Fibroblast of lung (primary cell): Measurements from ENCODE around the gene ABCC8. TPM values are rescaled to one million over a fixed set of nuclear protein-coding genes. Genes with fewer than 3 reads are reported as not detected.

ENCODE experiments used
- DNase-seq, 2 donors: peaks; one replicate each; pipeline versions ENCODE4 v3.0.0 to v3.0.0-alpha.2; 2010; ENCODE audit warnings: low read depth in 2 of 2
- H2AFZ ChIP-seq: 2 replicates; pipeline ENCODE4 v1.5.1; 2012; ENCODE audit warnings: low read length, control low read depth, inconsistent platforms
- H3K27ac ChIP-seq: 2 replicates; pipeline ENCODE4 v1.5.1; 2011; ENCODE audit warnings: low read length, control low read depth; ENCODE audit not compliant: insufficient read depth
- H3K27me3 ChIP-seq: 2 replicates; pipeline ENCODE4 v1.5.1; 2011; ENCODE audit warnings: mild to moderate bottlenecking, low read length; ENCODE audit not compliant: control insufficient read depth, insufficient read depth
- H3K36me3 ChIP-seq: 2 replicates; pipeline ENCODE4 v1.5.1; 2011; ENCODE audit warnings: low read length; ENCODE audit not compliant: control insufficient read depth, insufficient read depth
- H3K4me1 ChIP-seq: 2 replicates; pipeline ENCODE4 v1.5.1; 2011; ENCODE audit warnings: low read length; ENCODE audit not compliant: control insufficient read depth, insufficient read depth; ENCODE audit errors: extremely low read depth
- H3K4me2 ChIP-seq: 2 replicates; pipeline ENCODE4 v1.5.1; 2011; ENCODE audit warnings: low read length, control low read depth; ENCODE audit not compliant: insufficient read depth; ENCODE audit errors: extremely low read depth
- H3K4me3 ChIP-seq, 4 experiments: fragments of 200-600 bp in 1 of 4; sonication (generic) in 1 of 4; replicated peaks in 1 of 4; 2 replicates each; pipeline ENCODE4 v1.5.1; 2011 to 2016; ENCODE audit warnings: low read length in 4 of 4, low read depth in 3 of 4, mild to moderate bottlenecking in 3 of 4, control low read depth in 2 of 4, inconsistent platforms in 1 of 4, mixed read lengths in 1 of 4; ENCODE audit not compliant: insufficient read depth in 1 of 4; ENCODE audit errors: control extremely low read depth in 1 of 4
- H3K79me2 ChIP-seq: 2 replicates; pipeline ENCODE4 v1.5.1; 2012; ENCODE audit warnings: mild to moderate bottlenecking, low read length, inconsistent platforms; ENCODE audit not compliant: control insufficient read depth, insufficient read depth
- H3K9ac ChIP-seq: 2 replicates; pipeline ENCODE4 v1.5.1; 2011; ENCODE audit warnings: mild to moderate bottlenecking, low read length, control low read depth; ENCODE audit not compliant: insufficient read depth
- H3K9me3 ChIP-seq: 2 replicates; pipeline ENCODE4 v1.5.1; 2012; ENCODE audit warnings: low read depth, low read length; ENCODE audit not compliant: control insufficient read depth, insufficient read depth
- H4K20me1 ChIP-seq: 2 replicates; pipeline ENCODE4 v1.5.1; 2011; ENCODE audit warnings: low read length; ENCODE audit not compliant: control insufficient read depth, insufficient read depth; ENCODE audit errors: extremely low read depth
- CTCF ChIP-seq, 2 donors: IDR thresholded peaks in 1 of 2; conservative IDR thresholded peaks in 1 of 2; 1 replicate in 1 of 2; 2 replicates in 1 of 2; pipeline ENCODE4 v1.5.1; 2011 to 2012; ENCODE audit warnings: low read length in 2 of 2, control low read depth in 1 of 2, inconsistent platforms in 1 of 2, low read depth in 1 of 2, mild to moderate bottlenecking in 1 of 2
- EZH2 ChIP-seq: IDR thresholded peaks from 2 replicates; pipeline ENCODE4 v1.5.1; 2012; ENCODE audit warnings: low read length, control low read depth, mild to moderate bottlenecking; ENCODE audit errors: missing control alignments
- polyA plus RNA-seq, 2 donors: library from polyadenylated mRNA; depleted of rRNA in 1 of 2; stranded (reverse) in 1 of 2; unstranded in 1 of 2; fragments of >200 nt; gene quantifications; 2 replicates each; pipeline ENCODE4 v1.2.1, GENCODE V29; 2011 to 2012; ENCODE audit warnings: missing spikeins in 1 of 2
- total RNA-seq: library from RNA; depleted of rRNA; stranded (reverse); fragments of >200 nt; gene quantifications from 2 replicates; pipeline ENCODE4 v1.2.1, GENCODE V29; 2014

The ABCC8 gene
- total and polyA plus RNA-seq, 2 donors (not counting 1 experiment from before 2014, with no cell fraction given), result not detected

DNA sequence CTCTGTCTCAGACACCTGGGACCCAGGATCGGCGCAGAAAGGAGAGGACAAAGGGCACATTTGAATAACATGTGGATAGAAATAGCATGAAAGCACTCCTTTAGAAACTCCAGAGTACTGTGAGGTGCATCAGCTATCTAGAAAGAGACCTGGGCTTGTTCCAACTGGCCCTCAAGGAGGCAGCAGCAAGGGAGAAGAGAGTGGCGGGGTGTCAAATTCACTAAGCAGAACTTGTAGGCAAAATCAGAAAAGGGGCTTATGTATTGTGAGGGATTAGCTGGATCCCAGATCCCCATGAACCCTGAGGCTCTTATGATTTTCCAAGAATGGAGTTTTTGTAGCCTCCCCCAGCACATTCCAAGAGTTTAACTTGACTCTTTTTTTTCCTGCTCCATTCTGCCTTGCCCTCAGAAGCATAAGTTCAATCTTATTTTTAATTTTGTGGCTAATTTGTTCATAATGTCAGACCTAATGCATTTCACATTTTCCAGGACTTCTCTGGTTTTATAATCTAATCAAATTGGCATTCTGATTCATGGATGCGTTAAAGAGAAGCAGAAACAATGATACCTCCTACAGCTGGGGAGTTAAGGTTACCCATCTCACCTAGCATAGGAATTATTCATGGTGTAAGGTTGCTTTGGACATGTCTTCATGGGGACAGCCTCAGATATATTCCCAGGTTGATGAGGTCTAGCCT lies 34.0 kb upstream of the ABCC8 start:
- Histone ChIP-seq H3K36me3 (no peaks in the 10 kb centered on the region), H3K9ac (no peak overlapping the region), H3K27me3 (no peaks in the 10 kb centered on the region), H3K27ac (no peak overlapping the region), H3K79me2 (no peaks in the 10 kb centered on the region), H2AFZ (no peak overlapping the region), H3K4me1 (no peaks in the 10 kb centered on the region), H3K9me3 (no peaks in the 10 kb centered on the region), H3K4me3 (no peak overlapping the region), H3K4me2 (no peak overlapping the region), H4K20me1 (no peaks in the 10 kb centered on the region)
- no peak for DNase-seq
- no peak for TF ChIP-seq CTCF (conservative IDR thresholded peaks at IDR 0.05 in 1 of 2, IDR thresholded peaks at IDR 0.05 in 1 of 2; ENCODE audit: low read depth in 1 of 2, low read length in 2 of 2)
- TF ChIP-seq EZH2, result no peak

DNA sequence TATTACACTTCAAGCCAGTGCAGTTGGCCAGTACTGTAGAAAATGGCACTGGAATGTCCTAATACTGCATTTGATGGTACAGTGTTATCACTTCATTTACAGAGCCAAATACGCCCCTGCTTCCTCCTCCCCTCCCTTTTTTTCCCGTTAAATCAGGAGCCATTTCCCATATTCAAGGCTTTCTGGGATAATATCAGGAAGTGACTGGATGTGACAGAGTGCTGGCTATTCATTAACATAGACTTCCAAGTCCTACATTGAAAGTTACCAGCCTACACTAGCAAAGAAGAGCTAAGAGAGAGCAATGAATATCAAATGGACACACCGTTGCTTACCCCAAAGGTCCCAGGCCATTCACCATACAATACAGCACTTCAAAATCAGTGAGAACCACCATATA lies 32.1 kb upstream of the ABCC8 start:
- H3K4me2 ChIP-seq, result no peak overlapping the region
- H3K9ac ChIP-seq, result no peak overlapping the region
- H3K4me1 ChIP-seq, result no peaks in the 10 kb centered on the region
- H4K20me1 ChIP-seq, result no peaks in the 10 kb centered on the region
- no peak for DNase-seq
- no peaks in the 10 kb centered on the region for H3K79me2 ChIP-seq
- H3K4me3 ChIP-seq, result no peak overlapping the region
- H3K27me3 ChIP-seq, result no peaks in the 10 kb centered on the region
- H3K9me3 ChIP-seq, result no peaks in the 10 kb centered on the region
- no peaks in the 10 kb centered on the region for H3K36me3 ChIP-seq
- no peak overlapping the region for H3K27ac ChIP-seq
- TF ChIP-seq CTCF (conservative IDR thresholded peaks at IDR 0.05 in 1 of 2, IDR thresholded peaks at IDR 0.05 in 1 of 2; ENCODE audit: low read depth in 1 of 2, low read length in 2 of 2), result no peak
- no peak for TF ChIP-seq EZH2
- H2AFZ ChIP-seq, result no peak overlapping the region

DNA sequence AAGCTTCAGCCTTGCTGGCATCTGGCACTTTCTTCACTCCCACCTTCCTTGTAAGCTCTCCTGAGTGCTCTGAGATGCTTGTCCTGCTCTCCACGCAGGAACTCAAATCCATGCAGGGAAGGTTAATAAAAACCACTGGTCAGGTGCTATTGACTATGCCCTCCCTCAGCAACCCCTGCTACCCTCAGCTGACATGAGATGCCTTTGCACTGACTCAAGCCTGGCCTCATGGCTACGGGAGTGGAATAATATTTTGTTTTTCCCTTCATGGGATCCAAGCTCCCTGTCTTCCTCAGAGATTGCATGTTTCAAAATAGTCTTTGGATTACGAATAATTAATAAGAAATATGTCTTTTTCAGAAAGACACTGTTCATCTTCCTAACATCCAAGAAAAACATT lies 31.7 kb upstream of the ABCC8 start:
- H3K9ac ChIP-seq, result no peak overlapping the region
- H3K79me2 ChIP-seq, result no peaks in the 10 kb centered on the region
- no peaks in the 10 kb centered on the region for H3K36me3 ChIP-seq
- no peak overlapping the region for H3K27ac ChIP-seq
- H2AFZ ChIP-seq, result no peak overlapping the region
- no peaks in the 10 kb centered on the region for H3K9me3 ChIP-seq
- H3K4me2 ChIP-seq, result no peak overlapping the region
- H3K27me3 ChIP-seq, result no peaks in the 10 kb centered on the region
- no peak for TF ChIP-seq EZH2
- TF ChIP-seq CTCF (conservative IDR thresholded peaks at IDR 0.05 in 1 of 2, IDR thresholded peaks at IDR 0.05 in 1 of 2; ENCODE audit: low read depth in 1 of 2, low read length in 2 of 2), result no peak
- no peaks in the 10 kb centered on the region for H4K20me1 ChIP-seq
- no peaks in the 10 kb centered on the region for H3K4me1 ChIP-seq
- DNase-seq, result peak in 1 of 2 donors; percentile 3
- H3K4me3 ChIP-seq, result no peak overlapping the region
